ENCODE measurements around the gene BAG5.
"Not testable (repeated sequence)": the region's sequence is repeated elsewhere in the genome, so short reads cannot be mapped to it uniquely, and the experiment has no call there.

BAG5 gene, protein sequence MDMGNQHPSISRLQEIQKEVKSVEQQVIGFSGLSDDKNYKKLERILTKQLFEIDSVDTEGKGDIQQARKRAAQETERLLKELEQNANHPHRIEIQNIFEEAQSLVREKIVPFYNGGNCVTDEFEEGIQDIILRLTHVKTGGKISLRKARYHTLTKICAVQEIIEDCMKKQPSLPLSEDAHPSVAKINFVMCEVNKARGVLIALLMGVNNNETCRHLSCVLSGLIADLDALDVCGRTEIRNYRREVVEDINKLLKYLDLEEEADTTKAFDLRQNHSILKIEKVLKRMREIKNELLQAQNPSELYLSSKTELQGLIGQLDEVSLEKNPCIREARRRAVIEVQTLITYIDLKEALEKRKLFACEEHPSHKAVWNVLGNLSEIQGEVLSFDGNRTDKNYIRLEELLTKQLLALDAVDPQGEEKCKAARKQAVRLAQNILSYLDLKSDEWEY

GRCh38 chr14:103562429-103563225, at the start of gene BAG5, which contains the start of gene COA8:
BAG5 (minus strand) TSS chr14:103562657; CDS start chr14:103561164, 1,493 bp downstream.
COA8 (plus strand) TSS chr14:103562960; CDS start chr14:103563002, 42 bp downstream.
- peak; percentile 92 for DNase-seq (ENCODE audit: low spot score)

- DNase-seq (ENCODE audit: low spot score) = no peak
These were observed 48.8 kb upstream of the BAG5 start for GRCh38 chr14:103611215-103611614.

DNA sequence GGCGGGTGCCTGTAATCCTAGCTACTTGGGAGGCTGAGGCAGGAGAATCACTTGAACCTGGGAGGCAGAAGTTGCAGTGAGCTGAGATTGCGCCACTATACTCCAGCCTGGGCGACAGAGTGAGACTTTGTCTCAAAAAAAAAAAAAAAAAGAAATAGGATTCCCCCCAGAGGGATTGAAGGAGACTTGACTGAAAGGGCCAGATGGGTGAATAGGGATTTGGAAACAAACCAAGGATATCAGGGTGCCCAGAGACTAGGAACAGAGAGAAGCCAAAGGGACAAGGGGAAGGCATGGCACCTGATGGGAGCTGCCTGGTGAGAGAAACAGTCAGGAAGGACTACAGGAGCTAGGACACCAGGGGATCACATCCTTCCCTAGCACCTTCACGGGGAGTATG, 46.6 kb upstream of the BAG5 start:
- not testable (repeated sequence) for DNase-seq (ENCODE audit: low spot score)

GRCh38 chr14:103607822-103608221, 45.4 kb upstream of the BAG5 start:
- DNase-seq (ENCODE audit: low spot score) = no peak

- peak; percentile 94 for DNase-seq (ENCODE audit: low spot score)
These were observed 44.7 kb upstream of the BAG5 start for GRCh38 chr14:103606963-103607668.

- DNase-seq (ENCODE audit: low spot score) = no peak
These were observed 42.2 kb upstream of the BAG5 start for GRCh38 chr14:103604620-103605019.

- no peak for DNase-seq (ENCODE audit: low spot score)
These were observed 38.0 kb upstream of the BAG5 start for GRCh38 chr14:103600503-103600902.

- DNase-seq (ENCODE audit: low spot score) = peak; percentile 98
These were observed 35.3 kb upstream of the BAG5 start for GRCh38 chr14:103597623-103598377.

GRCh38 chr14:103594265-103594664, 31.8 kb upstream of the BAG5 start:
- no peak for DNase-seq (ENCODE audit: low spot score)

DNA sequence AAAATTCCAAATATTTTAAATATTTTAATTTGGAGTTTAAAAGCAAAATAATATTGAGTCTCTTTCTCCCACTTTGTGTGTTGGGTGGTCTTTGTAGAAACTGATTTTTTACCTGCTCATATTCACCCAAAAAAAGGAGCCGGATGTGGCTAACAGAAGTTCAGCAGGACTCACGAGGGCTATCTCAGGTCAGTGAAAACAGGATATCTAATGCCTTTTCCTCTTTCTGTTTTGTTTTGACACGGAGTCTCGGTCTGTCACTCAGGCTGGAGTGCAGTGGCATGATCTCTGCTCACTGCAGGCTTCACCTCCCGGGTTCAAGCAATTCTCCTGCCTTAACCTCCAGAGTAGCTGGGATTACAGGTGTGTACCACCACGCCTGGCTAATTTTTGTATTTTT, 31.1 kb upstream of the BAG5 start:
- DNase-seq (ENCODE audit: low spot score) = no peak

GRCh38 chr14:103584326-103584915, 22.0 kb upstream of the BAG5 start:
- no peak for DNase-seq (ENCODE audit: low spot score)

- no peak for DNase-seq (ENCODE audit: low spot score)
These were observed 19.7 kb upstream of the BAG5 start for GRCh38 chr14:103581954-103582703.

GRCh38 chr14:103581206-103581605, 18.7 kb upstream of the BAG5 start:
- DNase-seq (ENCODE audit: low spot score) = no peak

- DNase-seq (ENCODE audit: low spot score) = no peak
These were observed 16.1 kb upstream of the BAG5 start for GRCh38 chr14:103578401-103579075.

DNA sequence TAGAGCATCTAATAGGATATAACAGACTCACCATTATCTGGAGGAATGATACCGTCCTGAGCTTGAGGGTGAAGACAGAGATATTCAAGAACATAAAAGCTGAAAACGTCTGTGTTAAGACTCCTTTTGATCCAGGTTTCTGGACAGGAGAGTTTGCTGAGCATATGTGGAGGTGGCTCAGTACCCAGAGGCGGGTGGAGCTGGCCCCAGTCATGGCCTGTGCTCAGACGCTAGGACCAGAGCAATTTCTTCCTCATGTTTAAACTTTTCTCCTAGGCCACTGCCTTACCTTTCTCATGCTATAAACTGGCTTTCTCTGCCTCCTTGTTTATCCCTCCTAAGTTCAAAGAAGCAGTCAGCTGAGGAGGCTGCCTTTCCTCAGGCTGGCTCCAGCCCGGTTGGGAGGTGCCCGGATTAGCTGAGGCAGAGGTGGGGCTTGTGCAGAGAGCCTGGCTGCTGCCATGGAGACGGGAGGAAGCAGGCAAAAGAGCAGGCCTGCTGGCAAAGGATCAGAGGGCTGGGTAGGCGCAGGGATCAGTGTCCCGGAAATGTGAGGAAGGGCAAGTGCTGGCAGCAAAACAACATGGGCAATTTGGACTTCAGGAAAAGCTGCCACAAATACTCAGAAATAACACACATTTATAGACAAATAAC, 14.0 kb upstream of the BAG5 start:
- DNase-seq (ENCODE audit: low spot score) = peak; percentile 92

- no peak for DNase-seq (ENCODE audit: low spot score)
These were observed 12.3 kb upstream of the BAG5 start for GRCh38 chr14:103574707-103575285.

GRCh38 chr14:103574104-103574503, 11.6 kb upstream of the BAG5 start:
- no peak for DNase-seq (ENCODE audit: low spot score)

- no peak for DNase-seq (ENCODE audit: low spot score)
These were observed 7.0 kb upstream of the BAG5 start for GRCh38 chr14:103569408-103569807.

- no peak for DNase-seq (ENCODE audit: low spot score)
These were observed 6.5 kb upstream of the BAG5 start for GRCh38 chr14:103568952-103569351.

All from hepatic stellate cell (primary cell).